M059J (cell line): ENCODE data around the gene JMJD7. TPM values are rescaled to one million over a fixed set of nuclear protein-coding genes. Genes with fewer than 3 reads are reported as not detected.

ENCODE experiments used
- DNase-seq: peaks from one replicate; pipeline ENCODE4 v3.0.0-alpha.2; 2012; ENCODE audit warnings: low read depth
- total RNA-seq: library from RNA; depleted of rRNA; stranded (reverse); fragments of >200 nt; shearing (Covaris generic); gene quantifications from 2 replicates; pipeline ENCODE4 v1.2.3, GENCODE V29; 2014; rRNA removed

Gene JMJD7
- 7.9 and 11.4 TPM in 2 replicates for total RNA-seq

- peak; percentile 75 for DNase-seq
These were observed at the start of gene JMJD7 for GRCh38 chr15:41827880-41828806. JMJD7 (plus strand) TSS chr15:41828092; CDS start chr15:41828125, 33 bp downstream.

- DNase-seq, result no peak
These were observed 49.4 kb upstream of the JMJD7 start for GRCh38 chr15:41778521-41778920.

GRCh38 chr15:41779662-41780157, 48.2 kb upstream of the JMJD7 start:
- DNase-seq, result peak; percentile 45

- DNase-seq, result no peak
These were observed 47.6 kb upstream of the JMJD7 start for GRCh38 chr15:41780266-41780665.

DNA sequence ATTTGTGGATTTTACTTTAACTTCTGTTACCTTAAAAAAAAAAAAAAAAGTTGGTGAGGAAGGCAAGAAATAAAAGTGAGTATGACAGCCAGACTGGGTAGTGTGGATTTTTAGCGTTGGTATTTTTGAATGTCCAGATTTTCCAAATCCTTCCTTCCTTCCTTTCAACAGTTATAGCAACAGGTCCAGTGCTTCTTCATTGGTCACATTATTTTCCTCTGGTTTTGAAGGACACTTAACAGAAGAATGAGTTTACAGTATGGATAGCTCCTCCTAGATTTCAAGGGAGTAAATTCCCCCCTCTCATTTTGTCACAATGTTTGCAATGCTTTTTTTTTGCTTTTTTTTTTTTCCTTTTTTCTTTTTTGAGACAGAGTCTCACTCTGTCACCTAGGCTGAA, 47.2 kb upstream of the JMJD7 start:
- DNase-seq, result no peak

- no peak for DNase-seq
These were observed 45.3 kb upstream of the JMJD7 start for GRCh38 chr15:41782371-41783282.

DNA sequence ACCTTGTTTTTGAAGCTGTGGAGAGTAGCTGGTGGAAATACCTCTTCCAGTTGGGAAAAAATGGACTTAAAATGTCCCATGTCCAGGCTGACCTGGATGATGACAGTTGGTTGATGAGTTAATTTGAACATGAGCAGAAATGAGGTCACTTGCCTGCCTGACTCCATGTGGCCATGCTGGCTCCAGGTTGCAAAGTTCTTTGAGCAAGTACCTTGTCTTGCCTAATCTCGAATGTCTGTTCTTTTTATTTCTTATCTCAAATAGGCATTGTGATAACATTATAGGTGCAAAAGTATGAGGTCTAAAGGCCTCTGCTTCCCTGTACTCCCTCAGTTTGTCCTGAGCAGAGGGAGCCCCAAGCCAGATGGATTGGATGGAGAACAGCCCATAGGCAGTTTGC, 44.6 kb upstream of the JMJD7 start:
- no peak for DNase-seq

DNA sequence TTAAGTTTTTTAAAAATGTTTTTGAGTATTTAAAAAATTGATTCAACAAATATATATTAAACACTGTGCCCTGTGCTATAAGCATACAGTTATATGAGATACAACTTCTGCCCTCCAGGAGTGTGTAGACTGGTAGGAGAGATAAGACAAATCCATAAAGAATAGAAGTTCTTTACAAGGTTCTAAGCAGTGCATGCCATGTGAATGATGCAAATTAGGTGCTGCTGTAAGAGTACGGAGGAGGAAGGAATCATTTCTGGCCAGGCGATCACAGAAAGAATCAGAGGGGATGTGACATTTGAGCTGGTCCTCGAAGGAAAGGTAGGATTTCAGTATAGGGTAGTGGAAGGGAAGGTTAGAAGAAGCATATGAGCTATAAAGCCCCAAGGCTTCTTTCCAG, 39.6 kb upstream of the JMJD7 start:
- DNase-seq, result no peak

DNA sequence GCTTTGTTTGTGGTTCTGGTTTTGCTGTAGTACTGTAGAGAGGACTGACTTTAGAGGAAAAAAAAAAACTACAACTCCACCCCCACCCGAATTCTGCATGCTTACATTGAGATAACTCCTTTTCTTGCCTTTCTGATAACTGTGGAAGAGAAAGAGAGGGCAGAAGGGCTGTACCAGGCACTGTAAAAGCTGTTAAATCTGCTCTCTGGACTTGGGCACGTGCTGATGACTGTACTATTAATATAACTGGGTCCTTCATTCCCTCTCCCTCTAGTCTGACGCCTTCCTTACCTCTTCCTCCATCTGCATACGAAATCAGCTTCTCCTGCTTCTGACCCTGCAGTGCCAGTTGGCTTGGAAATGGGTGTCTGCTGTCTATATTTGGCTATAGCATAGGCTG, 38.7 kb upstream of the JMJD7 start:
- no peak for DNase-seq

DNA sequence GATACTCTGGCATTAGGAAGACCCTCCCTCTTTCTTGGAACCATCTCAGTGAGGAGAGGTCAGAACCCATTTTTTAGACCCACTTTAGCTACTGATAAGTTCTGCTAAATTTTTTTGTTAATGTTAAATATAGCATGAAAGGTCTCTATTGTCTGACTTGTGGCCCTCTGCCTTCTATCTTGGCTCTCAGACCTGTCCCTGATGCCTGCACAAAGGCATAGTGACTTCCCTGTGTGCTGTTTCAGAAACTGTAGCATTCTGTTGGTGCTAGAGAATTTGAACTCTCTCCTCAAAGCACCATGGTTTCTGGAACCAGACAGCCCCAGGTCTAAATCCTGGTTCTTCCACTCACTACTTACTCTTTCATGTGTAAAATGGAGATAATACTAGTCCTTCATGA, 38.2 kb upstream of the JMJD7 start:
- DNase-seq, result no peak

- no peak for DNase-seq
These were observed 37.7 kb upstream of the JMJD7 start for GRCh38 chr15:41790169-41790568.

DNA sequence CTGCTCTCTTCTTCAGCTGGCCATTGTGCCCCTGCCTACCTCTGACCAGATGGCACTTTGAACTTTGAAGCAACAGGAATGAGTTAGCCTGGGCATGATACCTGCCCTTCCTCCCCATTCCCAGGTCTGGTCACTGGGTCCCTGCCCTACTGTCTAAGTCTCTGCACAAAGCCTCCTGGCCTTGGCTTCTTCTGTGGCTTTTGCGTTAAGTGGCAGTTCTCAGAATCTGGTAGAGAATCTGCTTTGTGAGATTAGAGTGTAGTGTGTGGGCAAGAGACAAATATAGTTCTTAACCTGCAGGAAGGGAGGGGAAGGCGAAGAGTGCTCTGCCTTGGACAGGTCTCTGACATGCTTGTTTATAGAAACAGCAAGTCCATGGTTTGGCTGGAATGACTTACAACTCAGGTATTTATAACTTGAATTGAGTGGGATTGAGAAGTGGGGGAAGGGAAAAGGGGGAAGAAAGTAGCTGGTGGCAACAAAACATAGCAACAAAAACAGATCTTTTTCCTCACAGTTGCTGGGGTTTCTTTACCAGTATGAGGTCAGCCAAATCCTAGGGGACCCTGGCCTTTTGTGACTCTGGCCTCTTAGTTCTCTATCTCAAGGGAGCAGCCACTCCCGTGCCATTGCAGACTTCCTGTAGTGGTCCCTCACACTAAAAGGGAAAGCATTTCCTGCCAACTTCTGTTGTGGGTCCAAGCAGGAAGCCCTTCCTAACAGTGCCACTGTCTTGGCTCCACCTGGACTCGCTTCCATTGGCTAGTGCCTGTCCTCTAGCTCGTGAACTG, 36.9 kb upstream of the JMJD7 start:
- DNase-seq, result peak; percentile 96

- no peak for DNase-seq
These were observed 36.4 kb upstream of the JMJD7 start for GRCh38 chr15:41791547-41791937.

DNA sequence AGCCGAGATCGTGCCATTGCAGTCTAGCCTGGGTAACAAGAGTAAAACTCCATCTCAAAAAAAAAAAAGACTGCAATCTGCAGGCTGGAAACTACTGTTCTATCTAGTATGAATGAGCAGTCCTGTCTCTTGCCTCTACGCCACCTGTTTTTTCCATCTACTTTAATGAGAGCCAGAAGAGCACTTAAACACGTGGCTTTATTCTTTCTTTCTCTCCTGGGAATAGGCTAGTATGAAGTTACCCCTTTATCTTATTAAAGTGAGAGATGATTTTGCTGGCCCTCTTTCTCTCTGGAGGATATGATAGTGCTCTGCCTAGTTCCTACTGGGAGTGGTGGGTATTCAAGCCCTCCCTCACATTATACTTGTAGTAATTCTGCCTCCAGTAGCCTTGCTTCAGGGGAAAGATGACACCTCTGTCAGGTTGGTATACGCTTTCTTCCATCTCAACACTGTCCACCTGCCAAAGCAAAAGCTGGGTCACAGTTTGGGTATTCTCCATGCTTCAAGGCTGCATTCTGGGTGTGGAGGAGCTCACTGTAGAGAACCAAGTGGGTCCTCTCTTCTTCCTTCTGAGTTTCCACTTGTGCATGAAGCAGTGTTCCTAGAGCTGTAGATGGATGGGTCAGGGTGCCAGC, 35.8 kb upstream of the JMJD7 start:
- DNase-seq, result no peak

GRCh38 chr15:41794081-41794480, 33.8 kb upstream of the JMJD7 start:
- peak; percentile 88 for DNase-seq

- DNase-seq, result peak; percentile 56
These were observed 31.7 kb upstream of the JMJD7 start for GRCh38 chr15:41795996-41796856.

DNA sequence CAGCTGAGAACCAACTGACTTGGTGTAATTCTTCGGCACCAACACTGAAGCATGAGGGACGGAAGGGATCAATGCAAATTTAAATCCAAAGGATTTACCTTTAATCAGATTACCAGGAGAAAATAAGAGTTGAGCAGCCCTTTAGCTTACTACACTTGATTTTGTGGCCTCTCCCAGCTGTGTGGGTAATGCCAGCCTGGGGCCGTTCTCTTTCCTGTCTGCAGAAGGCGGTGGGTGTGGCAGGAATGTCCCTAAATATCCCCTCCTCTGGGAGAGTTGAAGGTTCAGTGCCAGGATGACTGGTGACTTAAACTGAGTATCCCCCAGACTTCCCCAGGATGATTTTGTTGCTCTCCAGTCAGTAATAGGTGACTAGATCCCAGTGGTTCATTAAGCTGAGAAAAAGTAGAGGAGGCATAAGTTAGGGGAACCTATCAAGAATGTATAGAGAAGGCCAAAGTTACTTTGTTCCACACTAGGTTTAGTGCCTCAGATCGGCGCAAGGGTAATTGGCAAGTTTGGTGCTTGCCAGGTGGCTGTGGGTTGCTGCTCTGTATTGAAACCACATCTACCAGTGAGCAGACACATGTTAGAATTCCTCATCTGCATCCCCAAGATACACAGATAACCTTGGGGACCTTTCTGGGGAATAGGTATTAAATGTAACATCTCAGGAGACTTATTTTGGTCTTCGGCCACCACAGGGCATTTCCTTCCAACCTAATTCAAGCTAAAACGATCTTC, 30.5 kb upstream of the JMJD7 start:
- DNase-seq, result peak; percentile 40

DNA sequence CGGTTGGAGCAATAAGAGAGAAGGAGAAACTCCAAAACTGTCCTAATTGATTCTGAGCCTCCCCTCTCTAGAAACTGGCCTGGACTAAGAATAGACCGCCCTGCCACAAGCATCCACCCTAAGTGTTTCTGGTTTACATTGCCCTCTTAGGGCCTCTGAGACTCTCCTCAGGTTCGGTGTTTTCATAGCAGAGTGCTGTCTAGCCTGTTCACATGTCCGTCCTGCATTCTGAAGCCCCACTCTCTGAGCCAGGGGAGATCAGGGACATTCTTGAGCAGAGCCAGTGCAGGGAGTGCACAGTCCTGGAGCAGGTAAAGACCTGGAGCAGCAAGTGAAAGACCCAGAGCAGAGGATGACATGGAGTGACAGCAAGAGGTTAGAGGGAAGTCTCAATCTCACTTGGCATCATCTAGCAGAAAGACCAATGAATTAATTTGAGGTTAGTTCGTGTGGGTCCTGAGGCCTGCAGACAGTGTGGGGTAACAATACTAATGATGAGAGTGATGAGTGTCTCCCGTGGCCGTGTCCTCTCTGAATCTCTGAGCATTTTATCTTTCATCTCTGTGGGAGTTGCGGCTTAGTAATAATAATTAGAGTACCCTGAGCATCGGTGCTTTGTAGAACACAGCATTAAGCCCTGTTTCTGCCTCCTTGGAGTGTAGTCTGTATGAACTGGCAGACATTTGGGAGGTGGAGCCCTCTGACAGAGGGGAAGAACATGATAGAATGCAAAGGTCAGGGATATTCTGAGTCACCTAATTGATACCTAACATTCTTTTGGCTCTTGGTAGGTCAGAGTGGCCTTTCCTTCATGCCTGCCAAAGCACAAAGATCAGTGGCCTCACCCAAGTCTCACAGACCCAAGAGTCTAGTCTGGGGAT, 29.0 kb upstream of the JMJD7 start:
- peak; percentile 79 for DNase-seq
